K562 (cell line): ENCODE results near the gene SEC23B. TPM values are rescaled to one million over a fixed set of nuclear protein-coding genes. Genes with fewer than 3 reads are reported as not detected.

Experiments used
- ATAC-seq: fragments of 200-7000 bp; cut with Tn5 transposase; 3 replicates; pipeline ENCODE4 v1.9.1; 2020; ENCODE audit warnings: moderate library complexity
- BruUV-seq: library from RNA; stranded (reverse); fragments of 400-500 nt; replicated peaks from 2 replicates; lab custom pipeline; 2021; lab: Mats Ljungman, UMichigan
- CTCF ChIA-PET: fragments of 300-600 bp; formaldehyde crosslinking; extraction: SDS; loops from one replicate; lab custom pipeline; 2021; ENCODE audit warnings: low intra/inter-chr PET ratio; lab: Yijun Ruan, JAX
- POLR2A ChIA-PET: fragments of 300-600, 350-650 bp; sonication (Branson Sonifier 250); formaldehyde crosslinking; extraction: SDS; loops from one replicate; lab custom pipeline; 2021; ENCODE audit warnings: antibody characterized with exemption, inconsistent platforms; lab: Yijun Ruan, JAX
- DNase-seq, 4 experiments: peaks; one replicate each; pipeline versions ENCODE4 v3.0.0 to v3.0.0-alpha.2; 2011 to 2018; ENCODE audit warnings: low spot score in 3 of 4, mixed read lengths in 3 of 4; ENCODE audit errors: extremely low read depth in 1 of 4
- FAIRE-seq: peaks from 2 replicates; lab custom pipeline; 2011; peaks lifted over from hg19 to GRCh38; lab: Jason Lieb, UNC
- H2AFZ ChIP-seq: 2 replicates; pipeline ENCODE4 v1.6.0; 2011; ENCODE audit warnings: low read depth, low read length, control low read depth, inconsistent platforms
- H3K27ac ChIP-seq: fragments of 200-600 bp; 3 replicates; pipeline ENCODE4 v1.8.0; 2011; ENCODE audit warnings: low read depth, mild to moderate bottlenecking, control low read depth, inconsistent platforms, low read length, moderate library complexity, mixed read lengths; ENCODE audit errors: extremely low read depth
- H3K27me3 ChIP-seq, 2 experiments: fragments of 300-600 bp in 1 of 2; 2 replicates in 1 of 2; 3 replicates in 1 of 2; pipeline versions ENCODE4 v1.6.0 to v1.8.0; 2011; ENCODE audit warnings: inconsistent platforms in 2 of 2, low read length in 2 of 2, mild to moderate bottlenecking in 1 of 2, mixed read lengths in 1 of 2, moderate library complexity in 1 of 2; ENCODE audit not compliant: control insufficient read depth in 2 of 2, insufficient read depth in 2 of 2
- H3K36me3 ChIP-seq: fragments of 300-600 bp; 3 replicates; pipeline ENCODE4 v1.8.0; 2011; ENCODE audit warnings: mild to moderate bottlenecking, low read length, inconsistent platforms; ENCODE audit not compliant: control insufficient read depth, insufficient read depth
- H3K4me1 ChIP-seq, 2 experiments: fragments of 200-600 bp in 1 of 2; replicated peaks in 1 of 2; 2 replicates in 1 of 2; 3 replicates in 1 of 2; pipeline versions ENCODE4 v1.5.1 to v1.8.0; 2011; ENCODE audit warnings: inconsistent platforms in 2 of 2, low read length in 2 of 2, mild to moderate bottlenecking in 1 of 2, mixed read lengths in 1 of 2, moderate library complexity in 1 of 2; ENCODE audit not compliant: control insufficient read depth in 2 of 2, insufficient read depth in 2 of 2
- H3K4me2 ChIP-seq: 2 replicates; pipeline ENCODE4 v1.6.1; 2011; ENCODE audit warnings: low read length, control low read depth, inconsistent platforms, mixed read lengths; ENCODE audit not compliant: insufficient read depth
- H3K4me3 ChIP-seq: fragments of 200-600 bp; sonication (generic), shearing (Covaris generic); 2 replicates; pipeline ENCODE4 v1.5.1; 2016; ENCODE audit warnings: control low read depth, inconsistent platforms
- H3K79me2 ChIP-seq: fragments of 200-600 bp; 3 replicates; pipeline ENCODE4 v1.8.0; 2011; ENCODE audit warnings: low read length, inconsistent platforms; ENCODE audit not compliant: control insufficient read depth, insufficient read depth
- H3K9ac ChIP-seq, 2 experiments: 2 replicates each; pipeline versions ENCODE4 v1.6.0 to v1.6.1; 2011; ENCODE audit warnings: low read depth in 2 of 2, low read length in 2 of 2, control low read depth in 1 of 2, inconsistent platforms in 1 of 2, mild to moderate bottlenecking in 1 of 2, mixed read lengths in 1 of 2; ENCODE audit not compliant: insufficient read depth in 1 of 2
- H3K9me1 ChIP-seq: one replicate; pipeline ENCODE4 v1.6.0; 2011; ENCODE audit warnings: inconsistent platforms, mild to moderate bottlenecking, low read length, moderate library complexity; ENCODE audit not compliant: control insufficient read depth, insufficient read depth
- H3K9me3 ChIP-seq: replicated peaks from 2 replicates; pipeline ENCODE4 v1.5.1; 2011; ENCODE audit warnings: low read depth, low read length, inconsistent platforms; ENCODE audit not compliant: control insufficient read depth, insufficient read depth
- H4K20me1 ChIP-seq: replicated peaks from 2 replicates; pipeline ENCODE4 v1.6.1; 2011; ENCODE audit warnings: low read length, inconsistent platforms, mixed read lengths; ENCODE audit not compliant: control insufficient read depth, insufficient read depth
- ATF2 ChIP-seq: sonication (generic); formaldehyde crosslinking; IDR thresholded peaks from 2 replicates; pipeline ENCODE4 v1.8.1; 2022; ENCODE audit warnings: missing genetic modification reagents
- CBFA2T2 ChIP-seq: fragments of 450-650 bp; conservative IDR thresholded peaks from 2 replicates; pipeline ENCODE4 v1.6.1; 2017; ENCODE audit warnings: mild to moderate bottlenecking
- ETV1 ChIP-seq: fragments of 450-650 bp; conservative IDR thresholded peaks from 2 replicates; pipeline ENCODE4 v1.6.1; 2016; ENCODE audit warnings: missing genetic modification characterization, control low read depth, low read depth, missing compliant biosample characterization
- FOSL1 ChIP-seq: fragments of 200-800 bp; sonication (Bioruptor generic); conservative IDR thresholded peaks from 2 replicates; pipeline ENCODE4 v1.6.1; 2016; ENCODE audit warnings: missing genetic modification characterization, missing compliant biosample characterization
- KLF6 ChIP-seq: fragments of 250-450 bp; sonication (Bioruptor Pico); IDR thresholded peaks from 2 replicates; pipeline ENCODE4 v1.4.0; 2020; ENCODE audit warnings: mild to moderate bottlenecking, moderate library complexity, borderline replicate concordance
- PTTG1 ChIP-seq: fragments of 450-650 bp; IDR thresholded peaks from 2 replicates; pipeline ENCODE4 v1.6.1; 2016; ENCODE audit warnings: low read depth, mild to moderate bottlenecking, missing genetic modification characterization, missing compliant biosample characterization
- SRSF1 ChIP-seq: fragments of 200-400 bp; formaldehyde crosslinking; IDR thresholded peaks from 2 replicates; pipeline ENCODE4 v1.6.1; 2017; ENCODE audit warnings: mild to moderate bottlenecking, low read depth, low read length, moderate library complexity
- U2AF1 ChIP-seq: fragments of 200-400 bp; formaldehyde crosslinking; optimal IDR thresholded peaks from 2 replicates; pipeline ENCODE3; 2017; ENCODE audit warnings: mild to moderate bottlenecking, low read depth, low read length, moderate library complexity
- ZKSCAN3 ChIP-seq: fragments of 250-450 bp; sonication (Bioruptor Pico); IDR thresholded peaks from 2 replicates; pipeline ENCODE4 v1.4.0; 2020
- ZNF444 ChIP-seq: fragments of 250-450 bp; sonication (Bioruptor Pico); IDR thresholded peaks from 2 replicates; pipeline ENCODE4 v1.4.0; 2020; ENCODE audit warnings: mild to moderate bottlenecking, moderate library complexity
- ZNF696 ChIP-seq: fragments of 250-450 bp; sonication (Bioruptor Pico); conservative IDR thresholded peaks from 2 replicates; pipeline ENCODE4 v1.4.0; 2020; ENCODE audit warnings: mild to moderate bottlenecking, moderate library complexity
- WGBS: fragments of 100-300 bp; shearing (Covaris generic); methylation state at CpG from one replicate; pipeline ENCODE4 v1.1.6; 2016; ENCODE audit warnings: low coverage, mixed read lengths; ENCODE audit not compliant: insufficient coverage; ENCODE audit errors: missing lambda C conversion rate; 5-methylcytosine and 5-hydroxymethylcytosine counted together
- in situ Hi-C: fragments of 300-500 bp; cut with MboI; formaldehyde crosslinking; loops from 4 replicates; pipeline ENCODE4 v1.15.0; 2018; ENCODE audit warnings: inconsistent platforms, mixed read lengths
- intact Hi-C: fragments of 100-400 bp; cut with micrococcal nuclease; formaldehyde crosslinking; loops from 2 replicates; pipeline ENCODE4 v1.14.2; 2022
- polyA plus RNA-seq, 8 experiments: library from polyadenylated mRNA; depleted of rRNA in 4 of 8; stranded (reverse) in 5 of 8; unstranded in 3 of 8; fragments of >200 nt; fragmentation: Nextera tagmentation in 2 of 8; fragmentation: Illumina TruSeq in 1 of 8; extraction: Ambion mirVana in 2 of 8; extraction: Trizol in 1 of 8; gene quantifications; 2 replicates each; pipeline versions ENCODE4 v1.2.1 to v1.2.3, GENCODE V29; 2011 to 2014; ENCODE audit warnings: inconsistent platforms in 1 of 8, missing spikeins in 1 of 8
- total RNA-seq, 7 experiments: library from RNA; depleted of rRNA in 6 of 7; stranded (reverse); fragments of >200 nt in 6 of 7; fragmentation: Illumina TruSeq in 2 of 7; extraction: Trizol in 2 of 7; gene quantifications; 2 replicates each; pipeline versions ENCODE4 v1.2.1 to v1.2.3, GENCODE V29; 2011 to 2021; ENCODE audit warnings: low replicate concordance in 1 of 7
- TF ChIP-seq, protein P1 (sequence below): fragments of 250-450 bp; sonication (Bioruptor Pico); IDR thresholded peaks from 2 replicates; pipeline ENCODE4 v1.5.0; 2020; ENCODE audit warnings: mild to moderate bottlenecking
- TF ChIP-seq, protein P2 (sequence below), 2 experiments: fragments of 450-650 bp in 1 of 2; sonication (generic) in 1 of 2; formaldehyde crosslinking in 1 of 2; IDR thresholded peaks in 1 of 2; conservative IDR thresholded peaks in 1 of 2; 2 replicates each; pipeline versions ENCODE4 v1.6.1 to v1.8.1; 2016 to 2023; ENCODE audit warnings: mild to moderate bottlenecking in 2 of 2, moderate library complexity in 2 of 2, inconsistent platforms in 1 of 2, missing genetic modification reagents in 1 of 2

Gene SEC23B
- total and polyA plus RNA-seq, 9 of the 15 experiments (the other 6 are each of a cell fraction or from before 2014, with no cell fraction given), result 31.7 to 70.2 (median 38.5) TPM

DNA sequence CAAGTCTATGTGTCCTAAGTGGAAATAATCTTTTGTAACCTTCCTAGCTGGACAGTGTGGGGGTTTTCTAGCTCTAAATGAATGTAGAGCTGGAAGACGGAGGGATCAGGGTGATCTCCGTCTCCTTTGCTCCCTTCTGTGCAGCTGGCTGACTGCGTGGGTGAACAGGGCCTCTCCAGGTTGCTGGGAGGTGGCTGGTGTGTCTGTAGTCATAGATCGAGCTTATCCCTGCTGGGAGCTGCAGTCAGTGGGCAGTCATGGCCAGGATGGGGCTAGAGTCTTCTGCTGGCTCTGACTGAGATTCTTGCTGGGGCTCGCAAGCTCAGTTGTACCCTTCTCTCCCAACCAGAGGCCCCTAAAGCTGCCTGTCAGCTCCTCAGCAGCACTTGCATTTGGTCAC lies 6.4 kb downstream of the SEC23B start:
- in situ Hi-C loops (no loop called here), intact Hi-C loops (no loop called here)
- Histone ChIP-seq H3K79me2 (peaks cover 3% of the 10 kb centered on the region; the same call in 1 of the 3 replicates), H3K4me2 (no peak overlapping the region), H3K27ac (no peak overlapping the region), H3K9me1 (no peaks in the 10 kb centered on the region), H3K27me3 (no peaks in the 10 kb centered on the region), H3K36me3 (peaks cover 49% of the 10 kb centered on the region), H2AFZ (no peak overlapping the region), H3K9ac (no peak overlapping the region), H3K4me1 (no peaks in the 10 kb centered on the region; a peak in 1 of 5 replicates), H4K20me1 (no peaks in the 10 kb centered on the region), H3K9me3 (no peaks in the 10 kb centered on the region), H3K4me3 (no peak overlapping the region)
- DNase-seq (no peak), FAIRE-seq (no peak), ATAC-seq (no peak)
- TF ChIP-seq, protein P1, sequence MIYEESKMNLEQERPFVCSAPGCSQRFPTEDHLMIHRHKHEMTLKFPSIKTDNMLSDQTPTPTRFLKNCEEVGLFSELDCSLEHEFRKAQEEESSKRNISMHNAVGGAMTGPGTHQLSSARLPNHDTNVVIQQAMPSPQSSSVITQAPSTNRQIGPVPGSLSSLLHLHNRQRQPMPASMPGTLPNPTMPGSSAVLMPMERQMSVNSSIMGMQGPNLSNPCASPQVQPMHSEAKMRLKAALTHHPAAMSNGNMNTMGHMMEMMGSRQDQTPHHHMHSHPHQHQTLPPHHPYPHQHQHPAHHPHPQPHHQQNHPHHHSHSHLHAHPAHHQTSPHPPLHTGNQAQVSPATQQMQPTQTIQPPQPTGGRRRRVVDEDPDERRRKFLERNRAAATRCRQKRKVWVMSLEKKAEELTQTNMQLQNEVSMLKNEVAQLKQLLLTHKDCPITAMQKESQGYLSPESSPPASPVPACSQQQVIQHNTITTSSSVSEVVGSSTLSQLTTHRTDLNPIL, result no peak
- TF ChIP-seq CBFA2T2, result no peak
- no peak for TF ChIP-seq SRSF1
- TF ChIP-seq ZNF444 (CRISPR knock-in tag), result no peak
- TF ChIP-seq ATF2, result no peak
- no peak for TF ChIP-seq KLF6 (CRISPR knock-in tag)
- no peak for TF ChIP-seq ETV1 (tag)
- no peak for TF ChIP-seq ZKSCAN3 (CRISPR knock-in tag)
- no peak for TF ChIP-seq ZNF696 (CRISPR knock-in tag)
- no peak for TF ChIP-seq PTTG1
- TF ChIP-seq FOSL1 (tag), result no peak
- TF ChIP-seq U2AF1, result no peak
- TF ChIP-seq, protein P2, sequence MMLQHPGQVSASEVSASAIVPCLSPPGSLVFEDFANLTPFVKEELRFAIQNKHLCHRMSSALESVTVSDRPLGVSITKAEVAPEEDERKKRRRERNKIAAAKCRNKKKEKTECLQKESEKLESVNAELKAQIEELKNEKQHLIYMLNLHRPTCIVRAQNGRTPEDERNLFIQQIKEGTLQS (IDR thresholded peaks at IDR 0.05), result no peak
- TF ChIP-seq, protein P2 (CRISPR knock-in tag; conservative IDR thresholded peaks at IDR 0.05), result no peak
- BruUV-seq, result no TSS peak
- WGBS, result 100% methylated on average over 2 of the region's 5 CpGs
- CTCF ChIA-PET, result no interaction called here
- POLR2A ChIA-PET, result no interaction called here
